H1 (cell line): ENCODE measurements around the gene TBC1D22A. TPM values are rescaled to one million over a fixed set of nuclear protein-coding genes. Genes with fewer than 3 reads are reported as not detected.

Experiments used
- CTCF ChIA-PET: fragments of 300-600 bp; sonication (Branson Sonifier 250); formaldehyde crosslinking; loops from one replicate; lab custom pipeline; 2021; ENCODE audit not compliant: partially characterized antibody; lab: Charles Lee
- POLR2A ChIA-PET: fragments of 300-600 bp; sonication (Branson Sonifier 250); formaldehyde crosslinking; loops from one replicate; lab custom pipeline; 2021; ENCODE audit warnings: inconsistent platforms; ENCODE audit not compliant: partially characterized antibody; lab: Charles Lee
- DNase-seq, 2 experiments: peaks; one replicate each; pipeline versions ENCODE4 v3.0.0 to v3.0.0-alpha.2; 2010 to 2022; ENCODE audit warnings: low spot score in 2 of 2, low read depth in 1 of 2, mixed read lengths in 1 of 2
- FAIRE-seq: peaks from 2 replicates; lab custom pipeline; 2011; peaks lifted over from hg19 to GRCh38; lab: Jason Lieb, UNC
- H2AFZ ChIP-seq: 2 replicates; pipeline ENCODE4 v1.8.1; 2012; ENCODE audit warnings: low read length, inconsistent platforms
- H2AK5ac ChIP-seq: 2 replicates; pipeline ENCODE4 v1.6.1; 2013; ENCODE audit warnings: low read depth, low read length
- H2BK120ac ChIP-seq: replicated peaks from 2 replicates; pipeline ENCODE3; 2013; ENCODE audit warnings: low read depth, low read length, inconsistent platforms
- H2BK12ac ChIP-seq: 2 replicates; pipeline ENCODE4 v1.6.1; 2013; ENCODE audit warnings: low read depth, low read length
- H2BK15ac ChIP-seq: 2 replicates; pipeline ENCODE4 v1.6.1; 2013; ENCODE audit warnings: low read length
- H2BK20ac ChIP-seq: 2 replicates; pipeline ENCODE4 v1.6.1; 2013; ENCODE audit warnings: low read length
- H2BK5ac ChIP-seq: 2 replicates; pipeline ENCODE4 v1.6.1; 2013; ENCODE audit warnings: low read depth, low read length
- H3K14ac ChIP-seq: 2 replicates; pipeline ENCODE4 v1.6.1; 2013; ENCODE audit warnings: inconsistent platforms; ENCODE audit not compliant: insufficient read length
- H3K18ac ChIP-seq: 2 replicates; pipeline ENCODE4 v1.6.1; 2013; ENCODE audit warnings: low read length; ENCODE audit errors: extremely low read depth
- H3K23ac ChIP-seq: 2 replicates; pipeline ENCODE4 v1.6.1; 2013; ENCODE audit warnings: inconsistent platforms; ENCODE audit not compliant: insufficient read length
- H3K23me2 ChIP-seq: 2 replicates; pipeline ENCODE4 v1.6.1; 2013; ENCODE audit warnings: low read depth, low read length
- H3K27ac ChIP-seq: 2 replicates; pipeline ENCODE4 v1.6.1; 2011; ENCODE audit warnings: low read depth, low read length, inconsistent platforms
- H3K27me3 ChIP-seq, 4 experiments: replicated peaks in 1 of 4; 1 replicate in 1 of 4; 2 replicates in 3 of 4; pipeline versions ENCODE4 v1.6.1 to v1.8.1; 2011 to 2013; ENCODE audit warnings: low read length in 3 of 4, mild to moderate bottlenecking in 3 of 4, inconsistent platforms in 2 of 4, mixed read lengths in 2 of 4, moderate library complexity in 1 of 4; ENCODE audit not compliant: control insufficient read depth in 3 of 4, insufficient read depth in 3 of 4; ENCODE audit errors: extremely low read depth in 1 of 4
- H3K36me3 ChIP-seq, 4 experiments: 2 replicates each; pipeline versions ENCODE4 v1.6.1 to v1.8.1; 2011 to 2013; ENCODE audit warnings: mild to moderate bottlenecking in 4 of 4, low read length in 3 of 4, moderate library complexity in 2 of 4, control low read depth in 1 of 4, inconsistent platforms in 1 of 4; ENCODE audit not compliant: insufficient read depth in 4 of 4, control insufficient read depth in 2 of 4
- H3K4ac ChIP-seq: replicated peaks from 2 replicates; pipeline ENCODE3; 2013; ENCODE audit warnings: low read length, low read depth, mixed read lengths, inconsistent platforms; ENCODE audit not compliant: insufficient read length
- H3K4me1 ChIP-seq, 4 experiments: replicated peaks in 1 of 4; 1 replicate in 1 of 4; 2 replicates in 3 of 4; pipeline versions ENCODE4 v1.6.1 to v1.8.1; 2011 to 2013; ENCODE audit warnings: low read length in 3 of 4, inconsistent platforms in 2 of 4, mixed read lengths in 1 of 4; ENCODE audit not compliant: insufficient read depth in 4 of 4, control insufficient read depth in 3 of 4
- H3K4me2 ChIP-seq, 2 experiments: 2 replicates each; pipeline versions ENCODE4 v1.6.1 to v1.8.1; 2011 to 2013; ENCODE audit warnings: low read depth in 2 of 2, low read length in 2 of 2, control low read depth in 1 of 2, inconsistent platforms in 1 of 2, mild to moderate bottlenecking in 1 of 2; ENCODE audit not compliant: insufficient read depth in 1 of 2
- H3K4me3 ChIP-seq, 4 experiments: fragments of 200-600, 300-600 bp in 1 of 4; sonication (generic), shearing (Covaris generic), sonication (Bioruptor Twin) in 1 of 4; 2 replicates each; pipeline versions ENCODE4 v1.5.1 to v1.8.1; 2011 to 2016; ENCODE audit warnings: low read length in 4 of 4, low read depth in 3 of 4, control low read depth in 2 of 4, inconsistent platforms in 2 of 4, mild to moderate bottlenecking in 2 of 4, mixed read lengths in 1 of 4, moderate library complexity in 1 of 4; ENCODE audit not compliant: insufficient read depth in 2 of 4; ENCODE audit errors: extremely low read depth in 1 of 4
- H3K56ac ChIP-seq: replicated peaks from 2 replicates; pipeline ENCODE3; 2013; ENCODE audit warnings: low read depth, mild to moderate bottlenecking, mixed read lengths, low read length, inconsistent platforms; ENCODE audit not compliant: insufficient read length
- H3K79me1 ChIP-seq: 2 replicates; pipeline ENCODE4 v1.6.1; 2013; ENCODE audit warnings: low read depth, low read length, control low read depth
- H3K79me2 ChIP-seq, 2 experiments: 2 replicates each; pipeline versions ENCODE4 v1.6.1 to v1.8.1; 2012 to 2013; ENCODE audit warnings: low read length in 2 of 2, mild to moderate bottlenecking in 2 of 2, inconsistent platforms in 1 of 2; ENCODE audit not compliant: insufficient read depth in 2 of 2, control insufficient read depth in 1 of 2
- H3K9ac ChIP-seq, 4 experiments: replicated peaks in 1 of 4; 1 replicate in 1 of 4; 2 replicates in 3 of 4; pipeline versions ENCODE4 v1.6.1 to v1.8.1; 2011 to 2013; ENCODE audit warnings: low read depth in 3 of 4, low read length in 3 of 4, control low read depth in 2 of 4, mild to moderate bottlenecking in 2 of 4, moderate library complexity in 2 of 4, inconsistent platforms in 1 of 4; ENCODE audit errors: extremely low read depth in 1 of 4
- H3K9me3 ChIP-seq, 2 experiments: 2 replicates each; pipeline versions ENCODE4 v1.6.1 to v1.8.1; 2012 to 2013; ENCODE audit warnings: mild to moderate bottlenecking in 2 of 2, moderate library complexity in 2 of 2, control low read depth in 1 of 2, inconsistent platforms in 1 of 2, low read depth in 1 of 2, low read length in 1 of 2, mixed read lengths in 1 of 2; ENCODE audit not compliant: insufficient read depth in 2 of 2
- H4K20me1 ChIP-seq, 2 experiments: replicated peaks in 1 of 2; 2 replicates each; pipeline versions ENCODE3 to v1.8.1; 2011 to 2013; ENCODE audit warnings: inconsistent platforms in 2 of 2, low read length in 2 of 2, mild to moderate bottlenecking in 1 of 2; ENCODE audit not compliant: insufficient read depth in 2 of 2, control insufficient read depth in 1 of 2
- H4K5ac ChIP-seq: 2 replicates; pipeline ENCODE4 v1.6.1; 2013; ENCODE audit warnings: low read length, low read depth, mixed read lengths, inconsistent platforms; ENCODE audit not compliant: insufficient read length
- H4K8ac ChIP-seq: 2 replicates; pipeline ENCODE4 v1.8.0; 2013; ENCODE audit warnings: mild to moderate bottlenecking, moderate library complexity, low read length, inconsistent platforms; ENCODE audit not compliant: insufficient read depth; ENCODE audit errors: extremely low read depth
- H4K91ac ChIP-seq: replicated peaks from 2 replicates; pipeline ENCODE3; 2013; ENCODE audit warnings: low read length, mixed read lengths, inconsistent platforms; ENCODE audit not compliant: insufficient read length
- CEBPB ChIP-seq: IDR thresholded peaks from 2 replicates; pipeline ENCODE4 v1.6.1; 2012; ENCODE audit warnings: low read depth, low read length
- CREB1 ChIP-seq: IDR thresholded peaks from 2 replicates; pipeline ENCODE4 v1.6.1; 2012; ENCODE audit warnings: inconsistent platforms
- CTBP2 ChIP-seq: IDR thresholded peaks from 2 replicates; pipeline ENCODE4 v1.7.0; 2011; ENCODE audit warnings: borderline replicate concordance, mild to moderate bottlenecking, moderate library complexity, mixed read lengths, low read length; ENCODE audit not compliant: insufficient read depth, insufficient read length
- NRF1 ChIP-seq: IDR thresholded peaks from 2 replicates; pipeline ENCODE4 v1.6.1; 2011; ENCODE audit warnings: mild to moderate bottlenecking, low read depth, low read length, improper control_type of control experiment
- POLR2A ChIP-seq, 2 experiments: IDR thresholded peaks; 1 replicate in 1 of 2; 2 replicates in 1 of 2; pipeline ENCODE4 v1.6.1; 2011; ENCODE audit warnings: low read depth in 2 of 2, low read length in 2 of 2, mild to moderate bottlenecking in 2 of 2; ENCODE audit errors: control extremely low read depth in 1 of 2
- RFX5 ChIP-seq: IDR thresholded peaks from 2 replicates; pipeline ENCODE4 v1.6.1; 2011; ENCODE audit warnings: low read depth, low read length, improper control_type of control experiment, borderline replicate concordance
- SUZ12 ChIP-seq: fragments of 200-600 bp; sonication (generic); IDR thresholded peaks from 2 replicates; pipeline ENCODE4 v1.6.1; 2012; ENCODE audit warnings: mild to moderate bottlenecking, inconsistent platforms, low read length, moderate library complexity, mixed read lengths
- YY1 ChIP-seq: IDR thresholded peaks from 2 replicates; pipeline ENCODE4 v1.6.1; 2011; ENCODE audit warnings: low read depth, mild to moderate bottlenecking, low read length
- whole genome bisulfite sequencing, 2 experiments: shearing (Covaris generic) in 1 of 2; methylation state at CpG; one replicate each; pipeline versions ENCODE4 v1.1.6 to v1.1.7; 2013 to 2015; ENCODE audit warnings: low lambda C conversion rate in 2 of 2, mixed read lengths in 2 of 2, inconsistent platforms in 1 of 2, low coverage in 1 of 2, missing lambda C conversion rate in 1 of 2; ENCODE audit not compliant: insufficient replicate concordance in 2 of 2, insufficient coverage in 1 of 2, insufficient read length in 1 of 2; ENCODE audit errors: extremely low coverage in 1 of 2, missing lambda C conversion rate in 1 of 2; 5-methylcytosine and 5-hydroxymethylcytosine counted together
- polyA plus RNA-seq, 7 experiments: library from polyadenylated mRNA; depleted of rRNA in 3 of 7; stranded (reverse) in 5 of 7; unstranded in 2 of 7; fragments of >200 nt in 5 of 7; fragments of 200-250 nt in 2 of 7; gene quantifications; 1 replicate in 5 of 7; 2 replicates in 1 of 7; 4 replicates in 1 of 7; pipeline versions ENCODE4 v1.2.1 to v1.2.3, GENCODE V29; 2011 to 2013; ENCODE audit warnings: missing spikeins in 2 of 7, mixed read lengths in 2 of 7
- total RNA-seq: library from RNA; stranded (reverse); fragmentation: NEBNext Ultra II Directional; extraction: Animal tissue kit (Norgen Biotek cat#: 25700); gene quantifications from 2 replicates; pipeline ENCODE4 v1.2.1, GENCODE V29; 2021

TBC1D22A gene
- total and polyA plus RNA-seq, 2 of the 8 experiments (the other 6 are each of a cell fraction or from before 2014, with no cell fraction given), result 11.9 to 18.4 TPM

DNA sequence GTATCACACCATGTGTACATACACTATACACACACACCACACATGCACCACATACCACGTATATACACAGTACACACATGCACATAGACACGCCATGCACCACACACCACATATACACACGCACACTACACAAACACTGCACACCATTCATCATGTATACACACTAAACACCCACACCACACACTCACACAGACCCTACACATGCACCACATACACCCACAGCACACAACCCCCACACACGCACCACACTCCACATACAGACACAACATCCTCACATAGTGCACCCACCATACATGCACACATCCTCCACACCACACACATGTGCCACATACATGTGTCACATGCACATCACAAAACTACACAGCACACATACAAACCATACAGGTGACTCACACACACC is 397.1 kb downstream of the TBC1D22A start:
- H3K18ac ChIP-seq, result no peak overlapping the region
- H3K9ac ChIP-seq, result no peak overlapping the region
- peaks cover 0 to 11% (median 3%) of the 10 kb centered on the region in 4 experiments; a peak in 2 of 8 replicates for H3K36me3 ChIP-seq
- peak overlapping the region; percentile 57 for H3K4ac ChIP-seq
- peaks cover 3 to 12% of the 10 kb centered on the region in 2 experiments for H4K20me1 ChIP-seq
- ChIA-PET CTCF (no interaction called here), POLR2A (no interaction called here)
- TF ChIP-seq POLR2A (IDR thresholded peaks at IDR 0.05; ENCODE audit: control extremely low read depth in 1 of 2, low read depth in 2 of 2, low read length in 2 of 2), result no peak
- no peak for TF ChIP-seq NRF1
- TF ChIP-seq RFX5, result no peak
- TF ChIP-seq SUZ12, result no peak
- TF ChIP-seq CREB1, result no peak
- no peak for TF ChIP-seq YY1
- no peak for TF ChIP-seq CEBPB
- no peak for TF ChIP-seq CTBP2
- H2BK20ac ChIP-seq, result no peak overlapping the region
- no peak overlapping the region for H3K56ac ChIP-seq
- no peak overlapping the region for H3K14ac ChIP-seq
- no peaks in the 10 kb centered on the region for H3K9me3 ChIP-seq
- H2BK120ac ChIP-seq, result no peak overlapping the region
- FAIRE-seq (no peak), DNase-seq (no peak)
- peaks cover 3% of the 10 kb centered on the region for H3K79me1 ChIP-seq
- no peak overlapping the region for H4K5ac ChIP-seq
- peak overlapping the region; percentile 34 for H4K91ac ChIP-seq
- no peak overlapping the region; the same call in 1 of the 2 replicates for H4K8ac ChIP-seq
- H3K23ac ChIP-seq, result no peak overlapping the region
- no peaks in the 10 kb centered on the region for H3K27me3 ChIP-seq
- H2AK5ac ChIP-seq, result peak overlapping the region; percentile 96; the same call in 1 of the 2 replicates
- H2BK15ac ChIP-seq, result no peak overlapping the region
- H3K23me2 ChIP-seq, result peaks cover 10% of the 10 kb centered on the region; the same call in 1 of the 2 replicates
- peak overlapping the region; percentile 77; the same call in 1 of the 2 replicates for H2BK5ac ChIP-seq
- H3K79me2 ChIP-seq, result peaks cover 0 to 5% of the 10 kb centered on the region in 2 experiments; a peak in 1 of 4 replicates
- no peak overlapping the region for H3K4me2 ChIP-seq
- H2BK12ac ChIP-seq, result peak overlapping the region; percentile 90; the same call in 1 of the 2 replicates
- no peak overlapping the region for H3K4me3 ChIP-seq
- 86% methylated on average over 4 of the region's 4 CpGs; no CpG with 5 or more reads in 1 of the 2 experiments for WGBS, 2 experiments
- no peak overlapping the region for H3K27ac ChIP-seq
- H3K4me1 ChIP-seq, result no peaks in the 10 kb centered on the region; a peak in 1 of 7 replicates
- H2AFZ ChIP-seq, result no peak overlapping the region
